Measurements from ENCODE around the gene ZNF384.
A peak's percentile ranks its signal among the peaks of the same experiment; 100 is the strongest.
"Not testable (repeated sequence)": the region's sequence is repeated elsewhere in the genome, so short reads cannot be mapped to it uniquely, and the experiment has no call there.

The ZNF384 gene

DNA sequence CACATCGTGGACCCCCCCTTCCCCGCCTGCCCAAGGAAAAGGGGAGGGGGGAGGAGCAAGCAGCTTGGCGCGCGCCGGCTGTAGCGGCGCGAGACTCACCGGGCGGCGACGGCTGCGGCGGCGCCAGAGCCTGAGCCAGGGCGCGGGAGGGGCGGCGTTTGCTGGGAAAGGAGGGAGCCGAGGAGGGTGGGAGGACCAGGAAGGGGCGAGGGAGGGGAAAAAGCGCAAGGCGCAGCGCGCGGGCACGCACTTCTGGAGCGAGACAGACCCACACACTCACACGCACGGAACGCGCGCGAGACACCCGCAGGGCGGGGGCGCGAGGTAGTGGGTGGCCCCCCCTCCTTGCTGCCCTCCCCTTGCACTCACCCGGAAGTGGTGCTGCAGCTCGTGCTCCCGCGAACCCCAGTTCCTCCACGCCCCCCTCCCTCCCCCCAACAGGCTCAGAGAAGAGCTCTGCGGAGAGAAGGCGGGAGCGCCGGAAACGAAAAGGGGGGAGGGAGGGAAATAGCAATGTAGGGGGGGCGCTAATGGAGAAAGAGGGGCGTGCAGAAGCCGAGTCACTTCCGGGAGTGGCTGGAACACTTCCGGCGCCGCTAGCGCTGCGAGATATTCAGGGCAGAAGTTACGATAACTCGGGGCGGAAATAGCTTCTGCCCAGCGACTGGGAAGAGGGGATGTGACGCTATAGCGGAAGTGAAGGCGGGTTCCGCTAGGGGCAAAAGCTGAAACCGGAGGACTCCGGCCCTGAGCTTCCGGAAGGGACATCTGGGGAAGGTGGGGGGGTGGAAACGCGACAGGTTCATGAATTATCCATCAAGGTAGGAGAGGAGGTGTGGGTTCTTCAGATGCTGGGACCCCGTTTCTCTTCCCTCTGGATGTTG, at the start of gene ZNF384:
ZNF384 (minus strand) TSS at position 377 of the 884 bp plus-strand sequence. CDS start 9,855 bp downstream, outside the sequence.
- DNase-seq (ENCODE audit: low spot score), result peak; percentile 99

DNA sequence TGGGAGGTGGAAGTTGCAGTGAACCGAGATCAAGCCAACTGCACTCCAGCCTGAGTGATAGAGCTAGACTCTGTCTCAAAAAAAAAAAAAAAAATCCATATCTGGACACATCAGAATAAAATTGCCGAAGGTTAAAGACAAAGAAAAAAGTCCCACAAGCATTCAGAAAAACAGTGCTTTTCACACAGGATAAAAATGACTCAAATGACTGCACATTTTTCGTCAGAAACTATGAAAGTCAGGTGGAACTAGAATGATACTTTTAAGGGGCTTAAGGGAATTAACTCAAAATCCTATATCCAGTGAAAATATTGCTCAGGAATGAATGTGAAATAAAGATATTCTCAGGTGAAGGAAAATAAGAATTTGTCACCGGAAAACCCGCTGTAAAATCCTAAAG, 47.6 kb upstream of the ZNF384 start:
- DNase-seq (ENCODE audit: low spot score), result no peak

DNA sequence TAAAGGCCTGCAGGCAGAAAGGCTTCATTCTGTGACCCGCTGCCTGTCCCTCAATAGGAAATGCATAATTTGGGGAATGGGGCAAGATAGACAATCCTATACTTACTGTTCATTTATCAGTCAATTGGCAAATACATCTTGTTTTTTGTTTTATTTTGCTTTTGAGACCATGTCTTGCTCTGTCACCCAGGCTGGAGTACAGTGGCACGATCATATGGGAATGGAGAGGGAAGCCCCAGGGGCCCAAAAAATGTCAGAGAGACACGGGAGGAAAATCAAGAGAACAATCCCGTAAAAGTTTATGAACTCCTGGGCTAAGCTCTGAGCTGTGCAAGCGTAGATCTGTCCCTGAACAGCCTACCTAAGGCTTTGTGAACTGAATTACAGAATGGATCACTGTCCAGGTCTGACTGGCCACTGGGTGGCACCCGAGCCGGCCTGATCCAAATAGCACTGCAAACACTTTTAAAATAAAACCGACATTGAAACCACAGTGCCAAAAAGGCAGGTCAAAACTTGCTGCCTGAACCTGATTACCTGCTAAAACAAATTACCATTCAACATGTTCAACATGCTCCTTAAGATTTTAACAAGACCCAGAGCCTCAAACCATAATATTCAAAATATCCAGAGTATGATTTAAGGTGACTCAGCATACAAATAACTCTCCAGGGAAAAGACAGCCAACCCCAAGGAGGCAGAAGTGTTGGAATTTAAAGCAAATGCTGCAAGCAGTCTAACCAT, 46.4 kb upstream of the ZNF384 start:
- DNase-seq (ENCODE audit: low spot score), result peak; percentile 73

DNA sequence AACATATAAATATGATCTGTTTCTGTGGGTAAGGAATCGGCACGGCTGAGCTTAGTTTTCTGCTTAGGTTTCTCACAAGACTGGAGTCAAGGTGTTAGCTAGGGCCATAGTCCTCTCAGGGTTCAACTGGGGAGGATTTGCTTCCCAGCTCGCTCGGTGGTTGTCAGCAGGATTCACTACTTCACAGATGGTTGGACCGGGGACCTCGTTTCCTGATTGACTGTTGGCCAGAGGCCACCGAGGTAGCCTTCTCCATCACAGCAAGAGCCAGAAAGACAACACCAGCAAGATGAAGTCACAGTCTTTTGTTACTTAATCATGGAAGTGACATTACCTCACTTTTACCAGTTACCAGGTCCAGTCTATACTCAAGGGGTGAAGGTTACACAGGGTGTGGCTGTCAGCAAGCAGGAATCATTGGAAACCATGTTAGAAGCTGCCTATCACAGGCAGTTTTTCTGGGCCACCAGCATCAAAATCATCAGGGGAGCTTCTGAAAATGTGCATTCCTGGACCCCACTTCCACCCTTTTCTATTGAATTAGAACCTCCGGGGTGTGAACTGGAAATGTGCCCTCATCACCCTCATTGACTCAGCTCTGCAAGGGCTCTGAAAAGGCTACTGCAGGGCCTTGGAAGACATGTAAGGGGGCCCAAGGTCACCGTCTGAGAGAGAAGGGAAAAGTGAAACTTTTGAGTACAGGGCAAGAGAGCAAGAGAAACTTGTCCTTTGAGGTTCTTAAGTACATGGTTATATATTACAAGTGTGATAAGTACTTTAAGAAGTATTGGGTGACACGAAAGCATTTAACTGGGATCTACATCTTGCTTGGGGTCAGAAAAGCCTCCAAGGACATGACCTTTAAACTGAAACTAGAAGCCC, 45.6 kb upstream of the ZNF384 start:
- DNase-seq (ENCODE audit: low spot score), result no peak

DNA sequence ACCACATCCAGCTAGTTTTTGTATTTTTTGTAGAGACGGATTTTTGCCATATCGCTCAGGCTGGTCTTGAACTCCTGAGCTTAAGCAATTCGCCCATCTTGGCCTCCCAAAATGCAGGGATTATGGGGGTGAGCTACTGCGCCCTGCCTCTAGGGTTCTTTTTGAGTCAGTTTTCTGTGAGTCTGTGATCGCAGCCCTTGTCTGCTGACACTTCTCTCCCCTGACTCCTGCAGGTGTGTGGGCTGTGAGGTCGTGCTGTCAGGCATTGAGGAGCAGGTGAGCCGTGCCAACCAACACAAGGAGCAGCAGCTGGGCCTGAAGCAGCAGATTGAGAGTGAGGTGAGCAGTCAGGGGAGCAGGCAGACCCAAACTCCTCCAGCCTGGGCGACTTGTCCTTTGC, 41.0 kb upstream of the ZNF384 start:
- no peak for DNase-seq (ENCODE audit: low spot score)

DNA sequence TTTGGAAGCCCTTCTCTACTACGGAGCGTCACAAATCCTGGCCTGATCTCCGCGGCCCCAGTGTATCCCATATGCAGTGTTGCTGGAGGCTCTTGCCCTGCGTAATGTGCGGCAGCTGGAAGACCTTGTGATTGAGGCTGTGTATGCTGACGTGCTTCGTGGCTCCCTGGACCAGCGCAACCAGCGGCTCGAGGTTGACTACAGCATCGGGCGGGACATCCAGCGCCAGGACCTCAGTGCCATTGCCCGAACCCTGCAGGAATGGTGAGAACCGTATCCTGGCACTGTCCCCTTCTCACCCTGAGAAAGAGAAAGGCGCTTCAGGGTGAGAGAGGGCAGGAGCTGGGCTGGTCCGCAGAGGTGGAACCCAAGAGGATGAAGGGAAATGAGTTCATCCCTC, 40.0 kb upstream of the ZNF384 start:
- no peak for DNase-seq (ENCODE audit: low spot score)

DNA sequence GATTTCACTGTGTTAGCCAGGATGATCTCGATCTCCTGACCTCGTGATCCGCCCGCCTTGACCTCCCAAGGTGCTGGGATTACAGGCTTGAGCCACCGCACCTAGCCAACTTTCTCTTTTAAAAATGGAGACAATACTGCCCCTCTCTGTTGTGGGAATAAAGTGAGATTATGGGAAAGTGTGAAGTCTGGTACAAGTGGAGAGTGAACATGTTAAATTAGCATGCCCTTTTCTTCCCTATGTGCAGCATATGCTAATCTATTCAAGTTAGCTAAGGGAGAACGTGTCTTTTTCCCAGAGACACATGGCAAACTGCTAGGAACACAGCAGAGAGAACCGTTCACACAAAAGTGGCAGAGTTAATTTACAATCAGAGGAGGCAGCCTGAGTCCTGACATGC, 36.2 kb upstream of the ZNF384 start:
- no peak for DNase-seq (ENCODE audit: low spot score)

DNA sequence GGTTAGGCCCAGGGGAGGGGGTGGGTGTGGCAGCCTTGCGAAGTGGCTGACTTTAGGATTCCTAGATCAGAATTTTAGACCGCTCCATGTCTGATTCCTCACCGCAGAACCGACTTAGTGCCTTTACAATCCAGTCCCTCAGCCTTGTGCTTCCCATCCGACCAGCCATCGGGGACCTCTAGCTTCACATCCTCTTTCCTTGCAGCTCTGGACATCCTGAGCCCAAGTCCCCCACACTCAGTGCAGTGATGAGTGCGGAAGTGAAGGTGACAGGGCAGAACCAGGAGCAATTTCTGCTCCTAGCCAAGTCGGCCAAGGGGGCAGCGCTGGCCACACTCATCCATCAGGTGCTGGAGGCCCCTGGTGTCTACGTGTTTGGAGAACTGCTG, 35.2 kb upstream of the ZNF384 start:
- DNase-seq (ENCODE audit: low spot score), result no peak

DNA sequence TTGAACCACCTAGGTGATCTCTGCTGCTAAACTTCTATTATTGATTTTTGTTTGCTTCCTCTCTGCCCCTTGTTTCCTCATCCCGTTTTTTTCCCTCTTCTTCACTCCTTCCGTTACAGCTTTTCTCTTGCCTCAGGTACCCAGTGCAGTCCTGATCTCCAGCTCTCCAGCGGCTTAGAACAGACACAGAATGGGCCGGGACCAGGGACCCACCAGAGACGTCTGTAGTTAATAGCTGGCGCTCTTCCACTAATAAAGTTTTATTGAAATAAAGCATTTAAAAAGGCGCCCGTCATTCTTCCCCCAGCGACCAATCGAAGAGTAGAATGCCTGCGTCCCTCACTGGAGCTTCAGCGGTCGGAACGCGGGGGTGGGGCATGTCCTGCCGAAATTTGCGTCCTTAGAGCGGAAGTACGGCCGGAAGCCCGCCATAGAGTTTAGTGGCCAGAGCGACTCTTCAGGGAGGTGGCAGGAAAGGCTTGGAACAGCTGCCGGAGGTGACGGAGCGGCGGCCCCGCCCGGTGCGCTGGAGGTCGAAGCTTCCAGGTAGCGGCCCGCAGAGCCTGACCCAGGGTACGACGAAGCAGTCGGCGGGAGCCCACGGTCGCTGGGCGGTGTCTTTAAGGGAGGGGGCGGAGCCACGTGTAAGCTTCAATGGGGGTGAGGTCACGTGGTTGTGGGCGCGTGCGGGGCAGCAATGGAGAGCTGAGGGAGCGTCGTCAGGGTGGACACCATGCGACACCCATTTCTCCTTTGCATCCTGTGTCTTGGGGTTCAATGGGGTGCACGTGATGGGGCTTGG, 34.6 kb upstream of the ZNF384 start, which contains the start of gene COPS7A:
COPS7A (plus strand) TSS at position 440 of the 802 bp plus-strand sequence. CDS start 611 bp downstream, outside the sequence.
- peak; percentile 96 for DNase-seq (ENCODE audit: low spot score)

DNA sequence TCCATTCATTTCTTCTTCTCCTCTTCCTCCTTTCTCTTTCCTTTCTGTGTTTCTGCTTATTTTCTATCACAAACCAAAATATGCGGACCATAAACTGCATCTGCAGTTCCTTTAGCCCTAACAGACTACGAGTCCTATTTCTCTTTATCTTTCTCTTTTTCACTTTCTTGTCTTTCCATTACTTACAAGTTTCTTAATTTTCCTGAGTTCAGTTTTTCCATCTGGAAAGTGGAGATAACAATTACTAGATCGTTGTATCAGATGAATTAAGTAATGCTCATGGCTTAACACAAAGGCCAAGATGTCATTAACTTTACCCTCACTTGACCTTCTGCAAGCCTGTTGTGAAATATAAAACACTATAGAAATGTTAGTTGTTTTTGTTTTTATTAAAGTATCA, 33.7 kb upstream of the ZNF384 start:
- no peak for DNase-seq (ENCODE audit: low spot score)

DNA sequence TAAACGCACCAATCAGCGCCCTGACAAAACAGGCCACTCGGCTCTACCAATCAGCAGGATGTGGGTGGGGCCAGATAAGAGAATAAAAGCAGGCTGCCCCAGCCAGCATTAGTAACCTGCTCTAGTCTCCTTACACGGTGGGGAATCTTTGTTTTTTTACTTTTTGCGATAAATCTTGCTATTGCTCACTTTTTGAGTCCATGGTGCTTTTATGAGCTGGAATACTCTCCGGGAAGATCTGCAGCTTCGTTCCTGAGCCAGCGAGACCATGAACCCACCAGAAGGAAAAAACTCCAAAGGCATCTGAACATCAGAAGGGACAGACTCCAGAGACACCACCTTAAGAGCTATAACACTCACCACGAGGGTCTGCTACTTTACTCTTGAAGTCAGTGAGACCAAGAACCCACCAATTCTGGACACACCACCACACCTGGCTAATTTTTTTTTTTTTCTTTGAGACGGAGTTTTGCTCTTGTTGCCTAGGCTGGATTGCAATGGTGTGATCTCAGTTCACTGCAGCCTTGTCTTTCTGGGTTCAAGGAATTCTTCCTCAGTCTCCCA, 27.8 kb upstream of the ZNF384 start:
- DNase-seq (ENCODE audit: low spot score), result no peak

DNA sequence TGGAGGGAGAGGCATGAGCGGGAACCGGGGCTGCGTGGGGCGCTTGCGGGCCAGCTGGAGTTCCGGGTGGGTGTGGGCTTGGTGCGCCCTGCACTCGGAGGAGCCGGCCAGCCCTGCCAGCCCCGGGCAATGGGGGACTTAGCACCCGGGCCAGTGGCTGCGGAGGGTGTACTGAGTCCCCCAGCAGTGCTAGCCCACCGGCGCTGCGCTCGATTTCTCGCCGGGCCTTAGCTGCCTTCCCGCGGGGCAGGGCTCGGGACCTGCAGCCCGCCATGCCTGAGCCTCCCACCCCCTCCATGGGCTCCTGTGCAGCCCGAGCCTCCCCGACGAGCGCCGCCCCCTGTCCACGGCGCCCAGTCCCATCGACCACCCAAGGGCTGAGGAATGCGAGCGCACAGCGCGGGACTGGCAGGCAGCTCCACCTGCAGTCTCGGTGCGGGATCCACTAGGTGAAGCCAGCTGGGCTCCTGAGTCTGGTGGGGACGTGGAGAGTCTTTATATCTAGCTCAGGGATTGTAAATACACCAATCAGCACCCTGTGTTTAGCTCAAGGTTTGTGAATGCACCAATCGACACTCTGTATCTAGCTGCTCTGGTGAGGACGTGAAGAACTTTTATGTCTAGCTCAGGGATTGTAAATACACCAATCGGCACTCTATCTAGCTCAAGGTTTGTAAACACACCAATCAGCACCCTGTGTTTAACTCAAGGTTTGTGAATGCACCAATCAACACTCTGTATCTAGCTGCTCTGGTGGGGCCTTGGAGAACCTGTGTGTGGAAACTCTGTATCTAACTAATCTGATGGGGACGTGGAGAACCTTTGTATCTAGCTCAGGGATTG, 27.1 kb upstream of the ZNF384 start:
- DNase-seq (ENCODE audit: low spot score), result not testable (repeated sequence)

DNA sequence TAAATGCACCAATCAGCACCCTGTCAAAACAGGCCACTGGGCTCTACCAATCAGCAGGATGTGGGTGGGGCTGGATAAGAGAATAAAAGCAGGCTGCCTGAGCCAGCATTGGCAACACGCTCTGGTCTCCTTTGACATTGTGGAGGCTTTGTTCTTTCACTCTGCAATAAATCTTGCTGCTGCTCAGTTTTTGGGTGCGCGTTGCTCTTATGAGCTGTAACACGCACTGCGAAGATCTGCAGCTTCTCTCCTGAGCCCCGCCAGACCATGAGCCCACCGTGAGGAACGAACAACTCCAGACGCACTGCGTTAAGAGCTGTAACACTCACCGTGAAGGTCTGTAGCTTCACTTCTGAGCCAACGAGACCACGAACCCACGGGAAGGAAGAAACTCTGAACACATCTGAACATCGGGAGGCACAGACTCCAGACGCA, 19.8 kb upstream of the ZNF384 start:
- DNase-seq (ENCODE audit: low spot score), result no peak

DNA sequence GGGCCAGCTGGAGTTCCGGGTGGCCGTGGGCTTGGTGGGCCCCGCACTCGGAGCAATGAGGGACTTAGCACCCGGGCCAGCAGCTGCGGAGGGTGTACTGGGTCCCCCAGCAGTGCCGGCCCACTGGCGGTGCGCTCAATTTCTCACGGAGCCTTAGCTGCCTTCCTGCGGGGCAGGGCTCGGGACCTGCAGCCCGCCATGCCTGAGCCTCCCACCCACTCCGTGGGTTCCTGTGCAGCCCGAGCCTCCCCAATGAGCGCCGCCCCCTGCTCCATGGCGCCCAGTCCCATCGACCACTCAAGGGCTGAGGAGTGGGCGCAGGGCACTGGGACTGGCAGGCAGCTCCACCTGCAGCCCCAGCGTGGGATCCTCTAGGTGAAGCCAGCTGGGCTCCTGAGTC, 19.2 kb upstream of the ZNF384 start:
- DNase-seq (ENCODE audit: low spot score), result not testable (repeated sequence)

DNA sequence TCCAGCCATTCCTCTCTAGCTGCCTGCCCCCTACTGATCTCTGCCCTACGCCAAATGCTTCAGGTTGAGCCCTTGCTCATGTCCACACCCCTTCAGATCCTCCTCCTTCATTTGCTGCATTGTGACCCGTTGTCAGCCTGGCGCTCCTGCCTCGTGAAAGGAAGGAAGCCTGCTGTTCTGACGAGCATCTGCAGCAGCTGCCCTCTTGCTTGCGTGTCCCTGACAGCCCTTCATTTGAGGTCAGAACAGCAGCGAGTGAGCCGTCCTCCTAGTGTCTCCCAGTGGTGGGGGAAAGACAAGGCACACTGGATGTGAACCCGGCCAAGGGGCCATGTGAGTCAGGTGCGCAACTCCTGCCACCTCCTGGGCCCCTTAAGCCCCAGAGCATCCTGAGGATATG, 14.5 kb upstream of the ZNF384 start:
- DNase-seq (ENCODE audit: low spot score), result no peak

DNA sequence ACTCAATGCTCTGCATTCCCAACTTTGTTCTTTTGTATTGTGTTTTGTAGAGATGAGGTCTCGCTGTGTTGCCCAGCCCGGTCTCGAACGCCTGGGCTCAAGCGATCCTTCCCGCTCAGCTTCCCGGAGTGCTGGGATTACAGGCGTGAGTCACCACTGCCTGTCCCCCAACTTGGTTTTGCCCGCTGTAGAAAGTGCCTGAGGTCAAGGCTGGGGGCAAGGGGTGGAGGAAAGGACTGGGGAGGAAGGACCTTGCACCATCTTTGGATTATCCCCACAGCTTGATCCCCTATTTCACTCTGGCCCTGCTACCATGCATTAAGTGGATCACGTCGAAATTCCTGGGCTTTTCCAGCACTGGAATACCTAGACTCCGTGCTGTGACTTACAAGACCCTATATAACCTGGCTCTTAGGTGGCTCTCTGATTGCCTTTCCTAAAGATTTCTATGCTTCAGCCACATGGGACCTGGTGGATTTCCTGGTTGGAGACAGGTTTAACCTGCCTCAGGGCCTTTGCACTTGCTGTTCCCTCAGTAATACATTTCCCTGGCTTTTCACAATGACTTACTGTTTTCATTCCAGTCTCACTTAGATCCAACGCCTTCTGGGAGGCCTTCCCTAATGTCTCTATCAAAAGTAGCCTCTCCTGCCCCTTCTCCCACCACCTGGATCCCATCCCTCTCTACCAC, 12.0 kb upstream of the ZNF384 start:
- DNase-seq (ENCODE audit: low spot score), result no peak

DNA sequence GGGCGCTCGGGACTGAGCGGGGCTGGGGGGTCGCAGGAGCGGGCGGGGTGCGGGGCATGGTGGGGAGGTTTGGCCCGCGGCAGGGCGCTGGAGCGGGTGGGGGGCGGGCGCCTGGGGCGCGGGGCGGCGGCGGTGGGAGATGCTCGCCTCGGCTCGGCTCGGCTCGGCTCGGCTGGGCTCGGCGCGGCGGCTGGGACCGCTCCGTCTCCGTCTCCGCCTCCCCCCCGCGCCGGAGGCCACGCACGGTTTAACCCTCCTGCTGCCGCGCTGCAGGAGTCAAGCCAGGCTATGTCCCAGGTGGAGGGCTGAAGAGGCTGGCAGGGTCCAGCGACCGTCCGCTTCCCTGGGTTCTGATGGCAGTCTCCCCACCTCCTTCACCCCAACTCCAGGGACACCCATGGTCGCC, 11.5 kb upstream of the ZNF384 start, which contains the start of gene PIANP:
PIANP (minus strand) TSS at position 170 of the 406 bp plus-strand sequence. CDS start 2,754 bp downstream, outside the sequence.
- peak; percentile 61 for DNase-seq (ENCODE audit: low spot score)

DNA sequence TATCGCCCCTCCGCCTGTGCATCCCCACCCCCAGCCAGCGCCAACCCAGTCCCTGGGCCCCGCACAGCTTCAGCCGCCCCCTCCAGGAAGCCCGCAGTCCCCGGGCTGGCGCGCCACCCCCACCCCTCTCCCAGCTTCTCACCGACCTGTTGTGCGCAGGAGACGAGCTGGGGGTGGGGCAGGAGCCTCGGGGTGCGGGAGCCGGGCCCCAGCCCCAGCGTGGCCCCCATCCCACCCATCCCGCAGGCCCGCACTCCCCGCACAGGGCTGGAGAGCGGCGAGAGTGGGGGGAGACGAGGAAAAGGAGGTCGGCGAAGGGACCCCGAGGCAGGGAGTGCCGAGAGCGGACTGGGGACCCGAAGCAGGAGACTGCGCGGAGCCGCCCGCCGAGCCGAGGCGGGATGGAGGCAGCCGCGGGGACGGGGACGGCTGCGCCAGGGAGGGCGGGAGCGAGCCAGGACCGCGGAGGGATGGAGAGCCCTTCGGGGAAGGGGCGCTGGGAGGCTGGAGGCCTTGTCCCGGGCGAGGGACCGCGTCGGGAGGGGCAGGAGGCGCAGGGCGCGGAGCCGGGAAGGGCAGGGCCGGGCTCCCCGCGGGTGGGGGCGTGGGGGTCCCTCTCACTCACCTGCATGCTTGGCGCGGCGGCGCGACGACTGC, 10.9 kb upstream of the ZNF384 start:
- DNase-seq (ENCODE audit: low spot score), result no peak

Measured in HuH-7 (cell line).